ENCODE data around the gene THPO.

DNA sequence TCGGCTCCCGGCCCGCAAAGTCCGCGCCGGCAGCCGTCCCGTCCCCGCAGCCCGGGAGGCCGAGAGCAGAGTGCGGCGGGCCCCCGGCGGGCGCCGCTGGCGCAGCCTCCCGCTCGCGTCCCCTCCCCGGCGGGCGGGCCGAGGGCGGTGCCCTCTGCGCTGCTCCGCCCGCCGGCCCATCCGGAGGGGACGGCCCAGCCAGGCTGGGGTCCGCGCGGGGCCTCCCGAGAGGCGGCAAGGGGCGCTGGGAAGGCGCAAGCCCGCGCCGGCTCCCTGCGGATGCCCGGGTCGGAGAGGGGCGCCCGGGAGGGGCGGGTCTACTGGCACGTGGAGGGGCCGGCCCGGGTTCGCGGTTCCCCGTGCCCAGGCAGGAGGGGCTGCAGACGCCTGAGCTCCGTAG is 16.5 kb downstream of the THPO start, which contains the start of the genes CLCN2 and POLR2H:
- no peak for TF ChIP-seq CSDC2 (CRISPR knock-in tag; IDR thresholded peaks at IDR 0.05)
- TF ChIP-seq, protein P1, sequence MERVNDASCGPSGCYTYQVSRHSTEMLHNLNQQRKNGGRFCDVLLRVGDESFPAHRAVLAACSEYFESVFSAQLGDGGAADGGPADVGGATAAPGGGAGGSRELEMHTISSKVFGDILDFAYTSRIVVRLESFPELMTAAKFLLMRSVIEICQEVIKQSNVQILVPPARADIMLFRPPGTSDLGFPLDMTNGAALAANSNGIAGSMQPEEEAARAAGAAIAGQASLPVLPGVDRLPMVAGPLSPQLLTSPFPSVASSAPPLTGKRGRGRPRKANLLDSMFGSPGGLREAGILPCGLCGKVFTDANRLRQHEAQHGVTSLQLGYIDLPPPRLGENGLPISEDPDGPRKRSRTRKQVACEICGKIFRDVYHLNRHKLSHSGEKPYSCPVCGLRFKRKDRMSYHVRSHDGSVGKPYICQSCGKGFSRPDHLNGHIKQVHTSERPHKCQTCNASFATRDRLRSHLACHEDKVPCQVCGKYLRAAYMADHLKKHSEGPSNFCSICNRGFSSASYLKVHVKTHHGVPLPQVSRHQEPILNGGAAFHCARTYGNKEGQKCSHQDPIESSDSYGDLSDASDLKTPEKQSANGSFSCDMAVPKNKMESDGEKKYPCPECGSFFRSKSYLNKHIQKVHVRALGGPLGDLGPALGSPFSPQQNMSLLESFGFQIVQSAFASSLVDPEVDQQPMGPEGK (CRISPR knock-in tag; IDR thresholded peaks at IDR 0.05; ENCODE audit: borderline replicate concordance): no peak

All from SK-N-SH treated with all-trans-retinoic acid at 6 μM for 48 hours (cell line).